Measurements from ENCODE around the gene HOXA4.

Gene HOXA4

DNA sequence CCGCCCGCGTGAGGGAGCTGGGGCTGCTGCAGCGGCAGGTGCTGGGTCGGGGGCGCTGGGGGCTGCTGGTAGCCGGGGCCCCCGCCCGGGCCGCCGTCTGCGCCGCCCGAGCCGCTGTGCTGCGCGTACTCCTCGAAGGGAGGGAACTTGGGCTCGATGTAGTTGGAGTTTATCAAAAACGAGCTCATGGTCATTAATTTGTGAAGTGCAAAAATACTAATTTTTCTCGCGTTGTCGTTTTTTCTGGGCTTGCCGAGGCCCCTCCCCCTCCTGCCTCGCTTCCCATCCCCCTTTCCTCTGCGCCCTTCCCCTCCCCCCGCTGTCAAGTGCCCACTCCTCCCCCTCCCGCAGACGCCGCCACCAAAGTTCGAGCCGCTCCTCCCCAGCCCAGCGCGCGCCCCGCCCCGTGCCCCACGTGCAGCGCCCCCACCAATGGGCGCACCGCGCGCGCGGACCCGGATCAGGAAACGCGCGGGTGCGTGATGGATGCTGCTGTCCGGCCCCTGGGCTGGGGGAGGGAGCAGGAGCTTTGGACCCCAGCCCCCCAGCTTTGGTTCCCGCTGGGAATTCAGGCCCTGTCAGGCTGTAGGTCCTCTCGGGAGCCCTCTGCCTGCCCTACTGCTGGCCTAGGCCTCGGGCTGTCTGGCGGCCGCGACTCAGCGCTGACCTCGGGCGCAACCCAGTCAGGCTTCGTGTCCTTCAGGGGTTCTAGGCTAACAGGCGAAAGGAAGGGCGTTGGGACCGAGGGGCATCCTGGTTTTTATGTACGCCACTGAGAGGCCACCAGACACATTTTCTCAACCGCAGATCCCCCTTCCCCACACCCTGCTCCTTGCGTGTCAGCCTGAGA is at the start of gene HOXA4:
HOXA4 (minus strand) TSS at position 218 of the 850 bp plus-strand sequence; CDS start at position 194, 24 bp downstream.
- peak; percentile 26 to 71 (median 59) for DNase-seq (ENCODE audit: low read depth in 2 of 3, low spot score in 1 of 3)

DNA sequence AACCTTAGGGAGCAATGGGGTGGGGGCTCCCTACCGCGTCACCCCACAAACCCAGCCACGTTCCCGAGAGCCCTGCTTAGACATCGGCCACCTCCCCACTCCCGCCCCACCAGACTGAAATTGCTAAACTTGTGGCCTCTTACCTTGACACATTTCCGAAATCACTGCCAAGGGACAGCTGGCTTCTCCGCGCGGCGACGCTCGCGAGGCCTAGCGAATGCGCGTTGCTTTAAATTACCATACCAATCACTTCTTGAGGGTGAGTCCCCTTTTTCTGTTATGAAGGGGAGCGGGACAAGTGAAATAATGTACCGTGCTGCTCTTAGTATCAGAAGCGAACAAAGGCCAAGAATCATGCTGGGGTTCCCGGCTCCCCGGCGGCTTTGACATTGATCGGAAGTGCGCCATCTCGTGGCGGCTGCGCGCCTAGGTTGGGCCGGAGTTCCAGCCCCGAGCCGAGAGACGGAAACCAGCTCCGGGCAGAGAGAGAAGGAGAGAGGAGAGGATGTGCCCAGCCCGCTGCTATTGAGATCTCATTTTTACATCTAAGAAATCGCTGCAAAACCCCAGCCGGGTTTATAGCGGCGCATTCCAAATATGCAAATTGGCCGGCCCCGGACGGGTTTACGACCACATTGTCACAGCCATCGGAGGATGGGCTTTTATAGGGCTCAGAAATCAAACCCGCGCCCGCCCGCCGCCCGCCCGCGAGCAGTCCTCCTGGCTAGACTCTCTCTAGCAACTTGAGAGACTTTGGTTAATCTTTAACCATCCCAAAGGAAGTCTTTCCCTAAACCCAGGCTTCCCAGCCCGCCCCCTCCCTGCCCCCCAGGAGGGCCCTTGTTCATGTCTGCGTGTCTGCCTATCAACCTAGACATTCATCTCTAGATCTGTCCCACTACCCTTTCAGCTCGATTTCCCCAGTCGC is 49.2 kb upstream of the HOXA4 start:
- DNase-seq (ENCODE audit: low read depth in 2 of 3, low spot score in 1 of 3): peak in 2 of 3 donors; percentile 58 to 59

DNA sequence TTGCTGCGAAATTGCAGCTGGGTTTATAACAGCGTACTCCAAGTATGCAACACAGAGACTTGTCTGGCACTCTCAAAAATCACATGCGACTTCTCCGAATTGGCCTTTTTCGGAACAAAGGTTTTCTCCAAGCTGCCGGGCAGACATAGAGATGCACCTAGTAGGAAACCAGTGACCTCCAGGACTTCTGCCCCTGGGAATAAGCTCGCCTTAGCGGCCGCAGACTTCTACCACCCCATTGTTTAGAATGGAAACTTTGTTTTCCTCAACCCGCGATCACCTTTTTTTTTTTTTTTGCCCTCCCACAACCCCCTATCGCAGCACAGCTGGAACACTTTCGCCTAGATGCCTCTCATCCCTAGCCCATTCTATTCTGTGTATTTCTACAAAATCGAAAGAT is 48.5 kb upstream of the HOXA4 start:
- no peak for DNase-seq (ENCODE audit: low read depth in 2 of 3, low spot score in 1 of 3)

DNA sequence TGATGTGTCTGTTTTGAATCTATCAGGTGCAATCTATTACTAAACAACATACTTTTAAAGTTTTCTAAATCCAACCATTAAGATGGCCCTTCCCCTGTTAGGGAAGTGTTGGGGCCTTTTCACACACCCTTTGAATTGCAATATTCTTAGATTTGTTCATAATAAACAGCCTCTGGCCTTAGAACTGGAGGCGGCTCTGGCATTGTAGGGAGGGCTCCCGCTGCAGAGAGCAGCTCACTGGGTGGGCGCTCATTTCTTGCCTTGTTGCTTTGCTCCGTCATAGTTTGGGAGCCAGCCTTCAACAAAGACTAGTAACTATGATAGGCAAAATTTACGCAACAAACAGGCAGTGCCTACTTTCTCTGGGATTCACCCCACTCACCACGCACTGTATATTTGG is 47.8 kb upstream of the HOXA4 start:
- DNase-seq (ENCODE audit: low read depth in 2 of 3, low spot score in 1 of 3): no peak

DNA sequence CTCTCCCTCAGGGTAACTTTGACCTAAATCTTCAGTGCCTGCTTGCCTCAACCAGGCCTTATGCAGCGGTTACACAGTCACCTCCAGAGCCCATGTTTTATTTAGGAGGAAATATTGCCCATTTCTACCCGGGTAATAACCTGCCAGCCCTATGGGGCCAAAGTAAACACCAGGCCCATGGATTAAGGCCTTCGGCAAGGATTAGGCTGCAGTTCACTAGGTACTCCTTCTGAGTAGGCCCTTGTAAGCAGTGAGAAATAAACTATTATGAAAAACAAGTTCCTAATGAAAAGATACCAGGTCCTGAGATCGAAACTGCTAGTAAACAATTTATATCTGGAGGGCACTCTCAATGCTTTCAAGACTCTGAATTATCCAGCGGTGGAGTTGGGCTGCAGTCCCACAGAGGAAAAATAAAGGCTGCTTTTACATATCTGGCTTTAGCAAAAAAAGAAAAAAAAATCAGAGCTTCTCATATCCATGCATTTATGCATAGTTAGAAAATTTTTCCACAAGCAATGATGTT is 47.3 kb upstream of the HOXA4 start:
- no peak for DNase-seq (ENCODE audit: low read depth in 2 of 3, low spot score in 1 of 3)

DNA sequence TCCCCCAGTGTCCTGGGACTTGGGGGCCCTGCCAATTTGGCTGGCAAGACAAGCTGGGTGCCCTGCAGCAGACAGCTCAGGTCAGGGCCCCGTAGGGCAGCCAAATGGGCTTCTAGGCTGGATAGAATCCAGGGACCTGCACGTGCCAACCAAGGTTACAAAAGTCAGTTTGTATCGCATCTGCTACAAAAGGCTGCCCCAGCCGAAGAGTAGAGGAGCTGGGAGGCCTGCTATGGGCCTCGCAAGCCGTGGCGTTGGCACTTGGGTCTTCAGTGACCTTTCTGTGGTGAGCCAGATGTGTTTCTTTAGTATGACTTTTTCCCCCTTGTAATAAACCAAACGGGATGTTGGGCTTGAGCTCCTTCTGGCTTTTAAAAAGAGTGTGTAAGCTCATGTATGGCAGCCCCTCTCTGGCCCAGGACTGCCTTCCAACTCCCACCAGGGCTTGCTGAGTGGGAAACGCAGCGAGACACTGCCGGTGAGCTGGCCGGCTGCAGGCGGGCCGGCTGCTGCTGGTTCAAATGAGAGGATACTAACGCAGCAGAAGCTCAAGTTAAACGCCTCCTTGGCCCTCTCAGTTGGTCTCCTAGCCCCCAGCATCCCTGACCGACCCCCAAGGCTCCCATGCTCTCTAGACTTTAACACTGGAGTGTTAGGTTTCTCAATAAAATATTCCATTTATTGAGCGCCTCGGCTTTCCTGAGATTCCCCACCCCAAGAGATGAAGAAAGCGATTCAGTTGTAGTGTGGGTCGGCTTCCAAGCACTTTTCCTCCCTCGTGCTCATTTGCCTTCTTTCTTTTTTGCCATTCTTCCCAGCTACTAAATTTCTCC is 46.6 kb upstream of the HOXA4 start:
- DNase-seq (ENCODE audit: low read depth in 2 of 3, low spot score in 1 of 3): no peak

DNA sequence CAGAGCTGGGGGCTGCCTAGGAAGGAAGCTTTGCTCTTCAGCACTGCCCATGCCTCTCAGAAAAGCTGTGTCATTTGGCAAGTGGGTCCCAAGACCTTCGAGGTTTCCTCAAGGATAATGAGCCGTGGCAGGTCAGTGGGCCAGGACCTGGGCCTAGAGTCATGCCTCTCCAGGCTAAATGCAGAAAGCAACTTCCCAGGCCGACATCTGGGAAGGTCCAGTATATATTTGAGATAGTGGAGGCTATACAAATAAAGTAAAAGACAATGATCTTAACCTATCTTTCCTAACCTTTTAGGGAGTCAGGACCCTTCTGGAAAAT is 45.9 kb upstream of the HOXA4 start:
- no peak for DNase-seq (ENCODE audit: low read depth in 2 of 3, low spot score in 1 of 3)

DNA sequence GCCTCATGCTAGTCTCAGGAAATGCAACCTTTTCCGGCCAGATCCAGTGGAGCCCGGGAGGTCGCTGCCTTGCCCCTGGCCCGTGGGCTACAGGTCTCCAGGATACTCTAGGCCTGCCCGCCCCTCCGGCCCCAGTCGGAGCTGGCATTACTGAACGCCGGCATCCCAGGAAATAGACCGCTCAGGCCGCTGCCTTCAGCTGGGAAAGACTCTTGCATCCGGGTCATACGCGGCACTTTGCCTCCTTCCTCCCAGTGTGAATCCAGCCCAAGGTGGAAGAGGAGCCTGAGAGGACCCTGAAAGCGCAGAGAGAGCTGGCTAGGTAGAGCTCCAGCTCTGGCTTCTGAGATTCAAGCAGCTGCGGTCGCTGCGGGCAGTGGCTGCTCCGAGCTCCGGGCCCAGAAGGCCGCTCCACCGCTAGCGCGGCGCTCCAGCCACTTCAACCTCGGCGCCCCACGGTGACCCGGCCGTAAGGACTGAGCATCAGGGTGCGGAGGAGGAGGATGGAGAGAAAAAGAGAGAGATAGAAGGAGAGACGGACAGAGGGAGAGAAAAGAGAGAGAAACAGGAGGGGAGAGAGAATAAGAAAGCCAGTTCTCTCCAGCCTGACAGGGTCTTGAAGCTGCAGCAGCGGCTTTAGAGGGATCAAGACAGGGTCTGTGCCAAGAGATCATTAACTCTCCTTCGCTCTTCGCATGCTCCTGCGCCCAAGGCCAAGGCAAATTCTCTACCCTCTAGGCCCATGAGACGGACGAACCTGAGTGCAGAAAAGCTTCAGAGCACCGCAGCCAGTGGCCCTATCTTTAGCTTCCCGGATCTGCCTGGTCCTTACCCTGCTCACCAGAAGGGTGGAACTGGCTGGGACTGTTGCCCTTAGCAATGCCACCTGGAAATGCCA is 45.3 kb upstream of the HOXA4 start:
- no peak for DNase-seq (ENCODE audit: low read depth in 2 of 3, low spot score in 1 of 3)

DNA sequence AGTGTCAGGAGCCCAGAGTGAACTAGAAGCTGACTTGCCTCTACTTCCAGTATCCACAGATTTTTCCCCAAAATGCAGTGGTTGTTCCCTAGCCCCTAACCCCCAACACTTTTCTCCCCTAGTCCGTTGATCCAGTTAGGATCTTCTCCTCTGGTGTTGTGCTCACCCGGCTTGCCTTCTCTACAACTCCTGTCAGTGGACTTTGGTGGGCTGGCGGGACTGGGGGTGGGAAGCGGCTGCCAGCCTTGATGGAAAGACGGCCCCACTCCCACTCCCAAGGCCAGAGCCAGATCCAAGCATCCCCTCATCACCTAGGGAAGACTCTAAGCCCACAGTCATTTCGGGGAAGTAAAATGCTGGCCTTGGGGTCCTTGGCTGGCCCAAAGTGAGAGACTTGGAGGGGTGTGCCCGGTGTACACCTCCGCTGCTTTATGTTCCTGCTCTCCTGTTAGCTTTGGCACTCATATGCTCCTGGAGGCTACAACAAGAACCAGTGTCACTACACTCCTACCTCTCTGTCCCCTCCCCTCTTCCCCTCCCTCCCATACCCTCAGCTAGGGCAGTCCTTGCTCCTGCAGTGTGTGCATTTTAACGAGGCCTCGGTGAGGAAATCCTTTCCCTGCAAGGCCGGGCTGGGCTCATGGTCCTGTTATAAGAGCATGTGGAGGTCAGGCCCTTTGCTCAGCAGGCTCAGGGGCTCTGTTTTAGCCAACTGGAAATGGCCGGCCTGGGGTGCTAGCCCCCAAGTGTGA is 44.5 kb upstream of the HOXA4 start:
- DNase-seq (ENCODE audit: low read depth in 2 of 3, low spot score in 1 of 3): no peak

DNA sequence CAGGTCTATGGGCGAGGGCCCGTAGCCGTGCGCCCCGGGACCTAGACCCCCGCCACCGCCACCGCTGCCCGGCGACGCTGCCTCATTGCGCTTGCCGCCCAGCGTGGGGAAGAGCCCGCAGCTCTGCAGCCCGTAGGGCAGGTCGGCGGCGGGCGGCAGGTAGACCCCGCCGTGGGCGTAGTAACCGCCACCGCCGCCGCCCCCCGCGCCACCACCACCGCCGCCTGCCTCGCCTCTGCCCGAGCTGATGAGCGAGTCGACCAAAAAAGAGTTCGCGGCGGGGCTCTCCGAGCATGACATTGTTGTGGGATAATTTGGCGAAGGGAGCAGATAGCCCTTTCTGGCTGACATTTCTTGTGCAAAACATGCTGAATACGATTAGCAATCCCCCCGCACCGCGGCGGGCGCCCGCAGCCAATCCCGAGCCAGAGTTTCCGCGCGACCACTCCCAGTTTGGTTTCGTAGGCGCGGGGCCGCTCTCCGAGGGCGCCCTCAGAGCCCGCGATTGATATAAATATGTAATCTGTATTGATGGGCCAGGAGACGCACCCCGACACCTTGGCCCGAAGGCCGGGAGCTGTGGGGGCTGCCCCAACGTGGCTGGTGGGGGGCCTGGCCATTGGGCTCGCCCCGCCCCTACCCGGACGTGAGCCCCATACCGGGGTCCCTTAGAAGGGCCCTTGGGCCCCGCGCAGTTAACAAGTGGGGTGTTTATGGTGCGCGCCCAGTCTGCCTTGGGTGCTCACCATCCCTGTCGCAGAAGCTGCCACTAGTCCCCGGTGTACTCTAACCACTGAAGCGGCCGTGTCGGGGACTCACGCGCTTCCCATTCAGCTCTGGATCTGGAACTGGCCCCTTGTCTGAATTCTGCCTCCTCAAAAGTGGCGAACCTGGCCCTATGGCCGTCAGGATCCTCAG is 43.7 kb upstream of the HOXA4 start, which contains the start of gene HOXA10:
HOXA10 (minus strand) TSS at position 365 of the 918 bp plus-strand sequence; CDS start at position 351, 14 bp downstream.
- DNase-seq (ENCODE audit: low read depth in 2 of 3, low spot score in 1 of 3): no peak

DNA sequence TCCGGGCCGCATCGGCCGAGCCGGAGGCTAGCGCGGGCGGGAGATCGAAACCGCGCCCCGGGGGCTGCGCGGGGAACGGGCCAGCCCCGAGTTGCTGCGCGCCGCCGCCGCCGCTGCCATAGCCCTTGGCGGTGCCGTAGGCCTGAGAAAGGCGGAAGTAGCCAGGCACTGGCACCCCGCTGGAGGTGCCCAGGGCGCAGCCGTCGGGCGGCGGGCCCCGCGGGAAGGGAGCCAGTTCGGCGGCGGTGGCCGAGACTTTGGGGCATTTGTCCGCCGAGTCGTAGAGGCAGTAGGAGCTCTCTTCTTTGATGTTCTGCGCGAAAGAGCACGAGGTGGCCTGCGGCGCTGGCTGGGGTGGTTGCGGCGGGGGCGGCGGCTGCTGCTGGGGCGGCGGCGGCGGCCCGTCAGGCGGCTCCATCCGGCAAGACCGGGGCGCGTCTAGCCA is 43.0 kb upstream of the HOXA4 start:
- no peak for DNase-seq (ENCODE audit: low read depth in 2 of 3, low spot score in 1 of 3)

DNA sequence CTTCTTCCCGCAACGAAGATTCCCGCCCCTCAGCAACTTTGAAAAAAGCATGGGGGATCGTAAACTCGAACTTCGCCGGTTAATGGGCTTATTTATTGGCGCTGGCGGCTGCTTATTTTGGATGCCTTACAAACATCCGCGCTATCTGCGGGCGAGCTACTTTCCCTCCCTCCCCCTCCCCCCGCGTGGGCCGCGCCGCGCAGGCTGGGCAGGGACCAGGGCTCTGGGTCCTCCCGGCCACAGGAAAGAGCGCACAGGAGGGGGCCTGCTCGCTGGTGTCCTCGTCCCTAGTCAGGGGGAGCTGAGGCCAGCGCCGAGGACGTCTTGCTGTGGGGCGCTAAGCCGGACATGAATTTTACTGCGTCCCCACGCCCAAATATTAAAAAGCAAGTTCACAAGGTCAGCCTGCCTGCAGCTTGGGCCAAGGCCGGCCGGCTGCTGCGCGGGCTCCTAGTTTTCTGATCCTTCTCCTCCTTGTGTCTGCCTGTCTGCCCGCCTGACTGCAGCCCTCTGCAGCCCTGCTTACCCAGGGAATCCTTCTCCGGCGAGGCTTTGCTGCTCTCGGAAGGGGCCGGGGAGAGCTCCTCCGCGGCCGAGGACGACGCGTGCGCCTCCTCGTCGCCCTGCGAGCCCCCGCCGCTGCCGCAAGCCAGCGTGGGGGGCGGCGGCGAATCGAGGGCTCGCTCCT is 42.4 kb upstream of the HOXA4 start:
- no peak for DNase-seq (ENCODE audit: low read depth in 2 of 3, low spot score in 1 of 3)

DNA sequence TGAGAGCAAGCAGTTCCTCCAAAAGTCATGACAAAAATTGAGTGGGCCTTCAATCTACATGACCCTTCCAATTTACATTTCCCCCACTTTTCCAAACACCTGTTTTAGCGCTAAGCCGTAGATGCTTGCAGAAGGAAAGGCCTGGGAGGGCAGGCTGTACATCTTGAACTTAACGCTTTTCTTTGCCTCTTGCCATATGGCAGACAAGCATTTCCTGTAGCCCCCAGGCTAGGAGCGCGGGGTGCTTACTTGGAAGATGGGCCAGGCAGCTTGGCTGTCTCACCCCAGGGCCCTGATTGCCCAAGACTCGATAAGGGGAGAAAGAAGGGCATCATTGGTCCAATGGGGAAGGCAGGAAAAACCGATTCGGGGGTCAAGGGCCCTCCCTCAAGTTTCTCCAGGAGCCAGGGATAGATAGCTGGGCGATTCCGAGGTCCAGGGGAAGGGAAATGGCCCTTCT is 41.8 kb upstream of the HOXA4 start:
- no peak for DNase-seq (ENCODE audit: low read depth in 2 of 3, low spot score in 1 of 3)

DNA sequence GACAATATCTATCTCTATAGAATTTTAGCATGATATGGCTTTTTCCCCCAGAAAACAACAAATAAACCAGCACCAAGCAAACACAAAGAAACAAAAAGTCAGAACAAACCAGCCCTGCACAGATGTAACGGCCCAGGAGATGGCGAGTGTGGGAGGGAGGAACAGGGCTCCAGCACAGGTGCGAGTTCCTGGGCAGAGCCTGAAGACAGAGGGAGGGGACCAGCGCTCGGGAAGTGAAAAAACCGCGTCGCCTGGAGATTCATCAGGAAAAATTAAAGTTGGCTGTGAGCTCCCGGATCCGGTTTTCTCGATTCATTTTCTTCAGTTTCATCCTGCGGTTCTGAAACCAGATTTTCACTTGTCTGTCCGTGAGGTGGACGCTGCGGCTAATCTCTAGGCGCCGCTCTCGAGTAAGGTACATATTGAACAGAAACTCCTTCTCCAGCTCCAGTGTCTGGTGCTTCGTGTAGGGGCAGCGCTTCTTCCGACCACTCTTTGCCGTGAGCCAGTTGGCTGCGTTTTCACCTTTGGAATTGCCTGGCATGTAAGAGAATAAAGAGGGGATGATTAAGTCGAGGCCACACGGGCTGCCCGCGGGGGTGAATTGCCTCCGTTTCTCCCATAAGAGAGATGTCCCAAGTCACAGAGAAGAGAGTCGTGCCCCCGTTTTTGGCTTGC is 41.2 kb upstream of the HOXA4 start:
- no peak for DNase-seq (ENCODE audit: low read depth in 2 of 3, low spot score in 1 of 3)

DNA sequence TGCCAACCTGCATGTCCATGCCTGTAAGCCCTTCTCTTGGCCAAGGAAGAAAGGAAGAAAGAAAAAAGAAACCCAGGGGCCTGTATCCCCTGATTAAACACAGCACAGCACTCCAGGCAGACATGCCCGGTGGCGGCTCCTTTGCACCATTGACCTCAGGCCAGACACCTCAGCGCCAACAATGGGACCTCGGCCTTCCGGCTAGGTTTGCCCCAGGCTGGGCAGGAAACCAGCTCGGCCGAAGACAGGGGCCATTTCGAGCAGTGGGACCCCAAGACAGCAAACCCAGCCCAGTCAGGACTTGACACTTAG is 40.7 kb upstream of the HOXA4 start:
- no peak for DNase-seq (ENCODE audit: low read depth in 2 of 3, low spot score in 1 of 3)

DNA sequence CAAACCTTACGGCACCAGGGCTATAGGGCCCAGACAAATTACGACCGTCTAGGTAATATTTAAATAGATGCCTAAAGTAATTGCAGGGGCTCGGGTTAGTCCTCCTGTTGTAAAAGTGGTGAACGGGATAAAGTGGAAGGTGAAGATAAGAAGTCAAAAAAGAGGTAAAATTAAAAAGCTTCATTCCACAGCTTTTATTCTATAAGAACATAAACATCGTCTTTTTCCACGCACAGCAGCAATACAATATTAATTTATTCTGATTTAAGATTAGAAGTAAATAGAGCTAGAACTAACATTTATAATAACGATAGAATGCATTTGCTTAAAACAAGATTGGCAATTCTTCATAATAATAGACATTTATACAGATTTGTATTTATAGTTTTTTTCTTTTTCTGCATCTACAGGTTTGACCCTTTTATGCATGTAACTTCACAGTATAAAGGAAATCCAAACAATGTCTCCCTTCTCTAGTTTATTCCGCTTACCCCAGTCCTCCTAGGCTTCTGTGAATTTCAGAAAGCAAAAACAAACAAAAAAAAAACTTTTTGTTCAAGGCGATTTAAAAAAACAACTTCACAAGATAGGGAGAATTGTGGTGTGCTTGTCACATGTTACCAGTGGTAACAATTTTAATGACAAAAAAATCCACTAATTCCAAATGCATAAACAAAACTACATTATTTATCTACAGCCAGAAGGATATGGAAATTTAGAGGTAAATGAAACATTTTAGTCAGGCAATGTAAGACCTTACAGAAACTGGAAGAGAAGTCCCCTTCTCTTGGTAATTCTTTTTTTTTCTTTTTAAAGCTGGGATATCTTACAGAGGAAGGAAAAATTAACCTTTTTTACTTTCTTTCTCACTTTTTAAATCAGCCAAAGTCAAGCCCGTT is 40.1 kb upstream of the HOXA4 start:
- DNase-seq (ENCODE audit: low read depth in 2 of 3, low spot score in 1 of 3): no peak
